Endometrial microvascular endothelial cells (primary cell): ENCODE measurements around the gene CD63. TPM values are rescaled to one million over a fixed set of nuclear protein-coding genes. Genes with fewer than 3 reads are reported as not detected.

Experiments
- in situ Hi-C: cut with HindIII; loops from 2 replicates; pipeline ENCODE4 v1.10.0; 2017; ENCODE audit warnings: low sequenced_read_pairs, low pct_unique_long_range_greater_than_20kb; ENCODE audit errors: inconsistent ontology term
- total RNA-seq: library from RNA; depleted of rRNA; stranded (reverse); fragments of >200 nt; gene quantifications from one replicate; pipeline ENCODE4 v1.2.3, GENCODE V29; 2015; ENCODE audit errors: inconsistent ontology term

The CD63 gene
- total RNA-seq, 1 donor from 2014 or later, result 847 TPM

DNA sequence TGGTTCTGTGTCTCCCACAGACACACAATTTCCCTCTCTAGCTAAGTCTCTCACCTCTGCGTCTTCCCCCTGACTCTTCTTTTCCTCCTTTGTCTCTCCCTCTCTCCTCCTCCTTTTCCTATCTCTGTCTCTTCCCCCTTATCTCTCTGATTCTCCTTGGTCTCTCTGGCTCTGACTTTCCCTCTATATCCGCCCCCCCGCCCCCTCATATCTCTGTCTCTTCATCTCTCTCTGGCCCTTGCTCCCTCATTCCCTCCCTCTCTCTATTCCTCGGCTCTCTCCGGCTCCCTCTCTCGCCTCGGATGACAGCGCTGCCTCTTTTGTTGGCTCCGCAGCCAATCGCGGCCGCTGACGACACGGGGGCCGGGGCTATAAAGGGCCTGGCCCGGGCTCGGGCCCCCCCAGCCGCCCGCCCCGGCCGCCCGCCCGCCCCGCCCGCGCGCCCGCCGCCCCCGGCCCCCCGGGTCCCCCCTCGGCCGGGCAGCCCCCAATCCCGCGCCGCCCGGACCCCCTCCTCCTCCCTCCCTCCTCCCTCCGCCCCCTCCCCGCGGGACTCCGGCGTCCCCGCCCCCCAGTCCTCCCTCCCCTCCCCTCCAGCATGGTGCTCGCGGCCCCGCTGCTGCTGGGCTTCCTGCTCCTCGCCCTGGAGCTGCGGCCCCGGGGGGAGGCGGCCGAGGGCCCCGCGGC is 14.1 kb upstream of the CD63 start, which contains the start of gene GDF11:
Gene GDF11 (plus strand): TSS at position 404 of the 687 bp plus-strand sequence. CDS start 195 bp downstream, at position 599.
- in situ Hi-C loops, result no loop called here

DNA sequence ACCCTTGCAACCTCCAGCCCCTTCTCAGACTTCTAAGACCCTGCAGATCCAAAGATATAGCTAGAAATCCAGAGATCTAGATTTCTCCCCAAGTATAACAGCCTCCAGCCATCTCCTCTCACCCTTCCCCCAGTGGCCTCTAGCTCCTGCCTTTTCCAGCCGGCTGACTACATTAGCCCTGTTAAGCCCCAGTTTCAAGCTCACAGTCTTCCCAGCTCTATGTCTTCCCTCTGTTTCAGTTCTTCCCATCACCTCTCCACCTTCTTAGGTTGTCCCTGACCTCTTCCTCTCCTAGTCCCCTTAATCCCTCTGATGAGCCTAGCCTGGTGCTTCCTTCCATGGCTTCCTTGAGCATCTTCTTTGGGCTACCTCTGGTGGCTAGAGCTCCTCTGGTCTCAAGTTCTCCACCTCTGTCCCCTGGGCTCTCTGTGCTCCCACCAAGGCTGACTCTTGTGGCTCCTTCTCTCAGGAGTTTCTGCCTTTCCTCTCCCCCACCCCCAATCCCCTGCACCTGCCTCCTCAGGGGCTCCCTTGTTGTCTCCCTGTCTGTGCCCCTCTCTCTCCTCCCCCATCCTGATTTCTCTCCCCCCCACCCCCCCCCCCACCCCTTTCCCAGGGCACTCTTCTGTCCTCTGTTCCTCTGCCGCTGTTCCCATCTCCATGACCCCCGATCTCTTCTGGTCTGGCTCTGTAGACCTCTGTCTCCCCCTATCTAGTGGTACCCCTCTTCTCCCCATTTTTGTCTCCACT is 13.3 kb upstream of the CD63 start:
- in situ Hi-C loops, result no loop called here

DNA sequence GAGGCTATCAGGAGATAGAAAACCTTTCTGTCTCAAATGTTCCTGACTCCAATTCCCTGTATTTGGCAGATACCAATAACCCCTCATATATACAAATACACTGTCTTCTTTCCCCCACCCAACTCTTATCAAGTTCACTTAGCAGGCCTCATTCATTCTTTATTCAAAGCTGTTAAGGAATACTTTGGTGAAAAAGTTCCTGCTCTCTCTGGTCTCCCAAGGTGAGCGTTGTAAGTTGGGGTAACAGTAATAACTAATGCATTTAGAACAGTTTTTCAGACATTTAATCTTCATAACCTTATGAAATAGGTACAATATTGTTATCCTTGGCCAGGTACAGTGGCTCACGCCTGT is 10.2 kb upstream of the CD63 start:
- in situ Hi-C loops, result no loop called here

DNA sequence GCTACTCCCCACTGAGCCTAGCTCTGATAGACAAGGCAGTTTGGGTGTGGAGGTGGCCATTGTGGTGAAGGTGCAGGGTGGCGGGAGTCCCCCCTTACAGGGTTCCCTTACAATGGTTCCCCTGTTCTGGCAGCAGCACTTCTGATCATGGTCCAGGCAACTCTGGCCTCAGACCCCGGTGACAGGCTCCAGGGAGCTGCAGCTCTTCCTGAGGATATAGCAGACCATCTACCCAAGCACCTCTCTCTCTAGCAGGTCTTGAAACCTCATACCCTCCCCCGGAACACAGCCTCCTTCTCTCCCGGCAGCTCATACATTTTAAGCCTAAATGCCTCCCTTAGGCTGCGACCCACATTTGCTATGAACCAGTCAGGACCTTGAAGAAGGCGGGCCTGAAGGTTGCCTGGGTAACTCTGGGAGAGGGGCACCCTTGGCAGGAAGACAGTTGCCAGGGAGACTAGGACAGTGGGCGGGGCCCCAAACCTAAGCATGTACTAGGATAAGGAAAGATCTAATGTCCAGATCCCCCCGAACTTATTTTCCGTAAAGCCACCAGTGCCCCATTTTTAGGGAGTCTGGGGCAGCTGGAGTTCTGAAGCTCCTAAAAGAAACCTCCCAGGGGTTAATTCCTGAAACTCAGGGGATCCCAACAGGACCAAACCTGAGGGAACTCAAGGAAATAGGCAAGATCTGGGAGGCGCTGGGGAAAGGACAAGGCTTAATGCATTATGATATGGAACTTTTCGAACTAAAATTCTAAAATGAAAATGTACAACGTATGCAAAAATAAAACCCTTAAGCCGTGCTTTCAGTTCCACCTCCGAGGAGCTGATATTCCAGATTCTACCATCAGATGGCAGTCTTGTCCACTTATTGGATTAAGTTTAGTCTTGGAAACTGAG is 9.6 kb upstream of the CD63 start:
- in situ Hi-C loops, result no loop called here

DNA sequence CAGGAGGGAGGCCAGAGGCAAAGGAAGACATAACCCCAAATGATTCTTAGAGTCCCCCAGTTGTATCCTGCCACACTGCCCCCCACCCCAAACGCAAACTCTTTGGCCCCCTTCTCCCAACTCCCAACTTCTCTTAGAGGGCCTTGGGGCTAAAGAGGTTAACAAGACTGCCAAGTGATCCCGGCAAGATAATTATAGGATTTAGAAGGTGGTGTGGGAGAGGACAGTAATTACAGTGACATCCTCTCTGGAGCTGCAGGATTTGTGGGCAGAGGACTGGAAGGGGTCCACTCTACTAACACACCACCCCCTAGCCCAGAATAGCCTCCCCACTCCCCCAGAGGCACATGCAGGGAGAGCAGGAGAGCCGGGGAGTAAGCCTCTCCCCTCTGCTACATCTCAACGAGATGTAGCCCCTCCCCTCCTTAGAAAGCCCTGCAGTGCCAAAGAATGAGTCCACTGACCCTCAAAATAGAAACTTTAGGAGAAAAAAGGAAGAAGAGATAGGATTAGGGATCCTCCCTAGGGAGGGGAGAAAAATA is 8.8 kb upstream of the CD63 start:
- in situ Hi-C loops, result no loop called here

DNA sequence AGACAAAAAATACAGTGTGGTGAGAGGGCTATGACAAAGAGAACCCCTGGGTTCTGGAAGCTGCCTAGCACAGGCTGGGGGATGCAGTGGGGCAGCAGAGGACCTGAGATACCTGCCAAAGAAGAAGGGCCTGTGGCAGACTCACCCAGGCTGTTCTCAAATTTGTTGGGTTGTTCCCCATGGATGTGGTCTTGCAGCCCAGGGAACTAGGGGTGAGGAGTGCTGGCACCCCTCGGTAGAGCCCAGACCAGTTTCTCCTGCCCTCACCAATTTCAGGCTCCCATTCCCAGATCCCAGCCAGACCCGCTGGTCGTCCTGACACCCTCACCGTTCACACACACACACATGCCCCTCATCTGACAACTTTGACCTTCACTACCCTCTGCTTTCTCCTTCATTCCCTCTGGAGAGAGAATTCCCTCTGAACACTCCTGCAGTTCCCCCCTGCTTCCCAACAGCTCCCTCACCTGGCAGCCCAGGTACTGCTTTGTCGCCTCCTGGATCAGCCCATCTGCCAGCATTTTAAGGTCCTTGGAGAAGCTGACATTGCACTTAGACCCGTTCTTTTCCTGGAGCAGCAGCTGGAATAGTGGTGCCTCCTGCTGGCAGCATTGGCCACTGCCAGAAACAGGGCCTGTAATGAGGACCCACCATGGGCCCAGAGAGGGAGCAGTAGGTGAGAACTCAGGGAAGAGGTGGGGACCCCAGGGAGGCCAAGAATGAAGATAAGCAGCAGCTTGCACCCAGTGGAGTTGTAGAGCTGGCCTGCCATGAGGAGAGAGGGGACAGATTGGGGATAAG is 8.2 kb upstream of the CD63 start:
- in situ Hi-C loops, result no loop called here

DNA sequence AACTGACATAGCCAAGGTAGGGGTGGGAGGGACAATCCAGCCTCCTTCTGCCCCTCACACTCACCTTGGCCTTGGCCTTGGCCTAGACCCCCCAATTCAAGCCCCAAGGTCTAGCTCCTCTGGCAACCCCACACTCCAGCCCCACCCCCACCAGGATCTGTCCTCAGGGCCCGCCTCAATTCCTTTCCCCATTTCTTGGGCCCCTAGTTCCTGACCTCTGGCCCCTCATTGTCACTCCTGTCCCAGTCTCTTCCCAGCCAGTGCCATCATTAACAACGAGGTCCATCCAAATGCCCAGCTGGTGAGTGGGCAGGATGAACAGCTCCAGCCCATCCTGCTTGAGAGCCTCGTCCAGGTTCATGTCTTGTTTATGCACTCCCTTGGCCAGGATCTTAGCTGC is 7.3 kb upstream of the CD63 start:
- in situ Hi-C loops, result no loop called here

DNA sequence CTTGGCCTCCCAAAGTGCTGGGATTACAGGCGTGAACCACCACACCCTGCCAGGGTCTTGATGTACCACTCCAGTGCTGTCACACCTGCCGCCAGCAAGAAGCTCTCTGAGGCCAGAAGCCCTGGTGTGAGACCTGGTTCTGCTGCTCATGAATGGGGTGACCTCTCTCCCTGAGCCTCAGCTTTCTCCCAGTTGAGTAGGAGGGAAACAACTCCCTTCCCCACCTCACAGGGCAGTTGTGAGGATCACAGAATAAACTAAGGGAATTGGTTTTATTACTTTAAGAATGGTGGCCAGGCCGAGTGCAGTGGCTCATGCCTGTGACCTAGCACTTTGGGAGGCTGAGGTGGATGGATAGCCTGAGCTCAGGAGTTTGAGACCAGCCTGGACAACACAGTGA is 5.8 kb upstream of the CD63 start:
- in situ Hi-C loops, result no loop called here

DNA sequence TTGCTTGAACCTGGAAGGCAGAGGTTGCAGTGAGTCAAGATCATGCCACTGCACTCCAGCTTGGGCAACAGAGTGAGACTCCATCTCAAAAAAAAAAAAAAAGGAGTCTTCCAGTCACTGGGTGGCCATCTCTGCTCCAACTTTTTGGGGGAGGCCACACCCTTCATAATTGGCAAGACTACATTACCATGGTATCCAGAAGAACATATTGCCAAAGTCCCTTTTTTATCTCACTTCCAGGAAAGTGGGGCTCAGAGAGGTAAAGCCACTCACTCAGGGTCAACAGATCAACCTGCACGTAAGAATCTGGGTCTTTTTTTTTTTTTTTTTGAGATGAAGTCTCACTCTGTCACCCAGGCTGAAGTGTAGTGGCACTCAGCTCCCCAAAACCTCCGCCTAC is 5.0 kb upstream of the CD63 start:
- in situ Hi-C loops, result no loop called here

DNA sequence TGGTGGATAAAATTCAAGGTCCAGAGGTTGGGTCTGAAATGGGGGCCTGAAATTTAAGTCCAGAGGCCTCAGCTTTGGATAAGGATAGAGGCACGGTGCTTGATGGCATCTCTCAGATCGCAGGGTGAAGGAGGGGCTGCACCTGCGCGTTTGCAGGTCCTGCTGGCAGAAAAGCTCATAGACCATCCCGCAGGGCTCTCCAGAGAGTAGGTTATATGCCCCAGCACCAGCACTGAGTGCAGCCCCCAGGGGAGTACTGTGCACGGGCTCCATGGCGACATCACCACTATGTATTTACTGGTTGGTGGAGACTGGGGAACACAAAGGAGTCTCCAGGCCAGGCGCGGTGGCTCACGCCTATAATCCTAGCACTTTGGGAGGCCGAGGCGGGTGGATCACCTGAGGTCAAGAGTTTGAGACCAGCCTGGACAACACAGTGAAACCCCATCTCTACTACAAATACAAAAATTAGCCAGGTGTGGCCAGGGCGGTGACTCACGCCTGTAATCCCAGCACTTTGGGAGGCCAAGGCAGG is 4.3 kb upstream of the CD63 start:
- in situ Hi-C loops, result no loop called here

DNA sequence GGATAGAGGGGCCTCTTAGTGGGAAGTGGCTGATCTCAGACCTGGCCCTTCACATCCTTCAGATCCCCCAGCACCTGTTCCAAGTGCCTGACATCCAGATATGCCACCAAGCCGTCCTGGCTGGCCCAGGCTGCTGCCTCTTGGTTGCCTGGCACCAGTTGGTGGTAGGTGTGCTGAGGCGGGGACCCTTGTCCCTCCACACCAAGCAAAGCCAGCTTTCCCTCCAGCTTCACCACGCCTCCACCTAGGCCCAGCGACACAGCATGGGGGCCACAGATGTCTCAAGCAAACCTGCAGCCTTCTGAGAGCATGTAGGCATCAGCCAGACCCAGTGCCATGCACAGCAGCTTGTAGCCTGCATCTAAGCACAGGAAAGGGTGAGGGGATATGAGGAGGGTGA is 3.5 kb upstream of the CD63 start:
- in situ Hi-C loops, result no loop called here

DNA sequence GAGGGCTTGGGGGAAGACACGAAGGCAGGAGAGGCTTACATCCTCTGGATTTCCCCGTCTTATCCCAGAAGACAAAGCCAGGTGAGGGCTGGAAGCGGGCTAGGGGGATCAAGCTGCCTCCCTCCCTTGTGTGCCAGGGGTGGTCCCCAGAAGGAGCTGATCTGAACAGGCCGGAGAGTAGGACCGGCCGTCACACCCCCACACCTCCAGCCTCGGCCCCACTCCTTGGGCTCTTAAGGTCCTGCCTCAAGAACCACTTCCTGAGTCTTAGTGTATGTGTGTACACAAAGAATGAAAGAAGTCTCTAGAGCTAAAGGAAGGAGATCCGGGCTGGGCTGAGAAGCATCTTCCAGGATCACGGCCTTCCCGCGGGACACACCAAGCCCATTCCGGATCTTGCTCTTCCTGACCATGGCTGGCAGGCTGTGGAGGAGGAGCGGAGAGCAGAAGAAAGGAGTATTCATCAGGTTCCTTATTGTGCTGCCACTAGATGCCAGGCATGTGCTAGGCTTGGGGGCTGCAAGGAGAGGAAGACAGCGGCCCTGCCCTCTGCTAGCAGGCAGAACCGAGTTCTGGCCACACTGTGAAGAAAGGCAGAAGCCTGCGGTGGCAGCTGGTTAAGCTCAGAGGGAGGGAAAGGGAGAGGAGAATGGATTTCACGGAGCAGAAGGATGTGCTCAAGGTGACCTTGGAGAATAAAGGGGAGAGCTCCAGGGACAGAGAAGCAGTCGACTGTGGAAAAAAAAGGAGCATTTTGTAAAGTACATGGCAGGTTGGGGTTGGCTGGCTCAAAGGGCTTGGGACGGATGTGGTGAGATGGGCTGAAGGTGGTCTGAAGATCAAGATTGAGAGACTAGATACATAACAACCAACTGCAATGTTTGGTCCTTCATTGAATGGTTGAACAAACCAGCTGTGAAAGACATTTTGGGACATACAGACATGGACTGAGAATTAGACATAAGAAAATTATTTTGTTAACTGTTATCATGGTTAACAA is 1.3 kb upstream of the CD63 start:
- in situ Hi-C loops, result no loop called here

DNA sequence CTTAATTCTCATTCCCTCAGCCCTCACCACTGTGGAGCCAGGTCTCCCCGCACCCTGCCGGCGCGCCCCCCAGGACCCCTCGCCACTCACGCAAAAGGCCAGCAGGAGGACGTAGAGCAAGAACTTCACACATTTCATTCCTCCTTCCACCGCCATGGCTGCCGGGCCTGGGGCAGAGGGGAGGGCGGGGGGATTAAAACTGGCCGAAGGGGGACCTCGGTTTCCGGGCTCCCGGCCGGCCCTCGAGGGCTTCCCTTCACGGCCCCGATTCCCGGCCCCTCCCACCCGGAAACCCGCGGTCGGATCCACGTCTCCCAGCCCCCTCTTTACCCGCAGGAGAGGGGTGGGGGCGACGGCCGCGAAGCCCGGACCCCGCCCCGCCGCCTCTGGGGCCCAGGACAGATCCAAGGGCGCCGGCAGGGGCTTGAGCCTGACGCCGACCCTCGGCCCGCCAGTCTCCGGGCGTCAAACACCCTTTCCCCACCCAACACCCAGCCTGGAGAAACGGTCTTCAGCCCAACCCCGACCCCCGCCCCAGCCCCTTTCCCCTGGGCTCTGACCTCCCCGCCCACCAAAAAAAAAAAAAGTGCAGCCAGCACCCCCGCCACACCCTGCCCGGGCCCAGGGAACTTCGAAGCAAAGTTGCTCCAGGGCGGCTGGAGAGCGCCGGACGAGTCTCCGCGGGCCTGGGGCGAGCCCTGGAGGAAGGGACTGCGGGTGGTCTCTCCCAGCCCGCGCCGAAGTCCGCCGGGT is 447 bp downstream of the CD63 start:
- in situ Hi-C loops, result no loop called here

DNA sequence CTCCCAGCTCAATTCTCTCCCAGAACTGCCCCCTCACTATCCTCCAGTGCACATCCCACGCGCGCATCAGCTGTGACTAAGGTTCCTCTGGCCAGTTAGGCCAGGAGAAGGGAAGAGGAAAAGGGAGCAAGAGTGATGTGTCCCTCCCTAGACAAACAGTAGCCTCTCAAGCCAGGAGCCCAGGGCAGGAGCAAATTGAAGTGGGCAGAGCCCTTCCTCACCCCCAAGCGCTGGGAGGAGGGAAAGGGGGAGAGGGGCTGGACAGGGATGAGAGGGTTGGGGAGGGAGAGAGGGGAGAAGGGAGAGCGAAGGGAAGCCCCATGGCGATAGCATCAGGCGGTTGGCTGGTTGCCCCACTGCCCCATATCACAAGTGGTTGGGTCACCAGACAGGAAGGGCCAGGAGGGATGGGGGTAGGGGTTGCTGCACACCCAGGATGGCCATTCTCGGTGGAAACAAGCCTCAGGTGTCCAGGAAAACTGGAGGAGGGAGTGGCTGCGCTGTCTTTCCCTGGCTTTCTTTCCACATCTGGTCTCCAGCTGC is 1.1 kb downstream of the CD63 start:
- in situ Hi-C loops, result no loop called here

DNA sequence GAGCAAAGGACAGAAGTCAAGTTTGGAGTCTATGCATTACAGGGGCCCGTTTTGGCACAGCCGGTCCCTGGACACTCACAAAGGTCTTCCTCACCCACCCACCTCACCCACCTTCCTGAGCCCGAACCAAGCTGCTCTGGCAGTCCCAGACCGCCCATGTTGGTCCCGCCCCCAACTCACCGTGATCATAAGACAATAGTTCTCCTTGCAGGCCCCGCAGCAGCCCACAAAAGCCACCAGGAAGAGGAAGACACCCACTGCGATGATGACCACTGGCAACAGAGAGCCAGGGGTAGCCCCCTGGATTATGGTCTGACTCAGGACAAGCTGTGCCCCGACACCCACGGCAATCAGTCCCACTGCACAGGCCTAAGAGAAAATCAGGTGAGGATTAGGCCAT is 1.8 kb downstream of the CD63 start:
- in situ Hi-C loops, result no loop called here

DNA sequence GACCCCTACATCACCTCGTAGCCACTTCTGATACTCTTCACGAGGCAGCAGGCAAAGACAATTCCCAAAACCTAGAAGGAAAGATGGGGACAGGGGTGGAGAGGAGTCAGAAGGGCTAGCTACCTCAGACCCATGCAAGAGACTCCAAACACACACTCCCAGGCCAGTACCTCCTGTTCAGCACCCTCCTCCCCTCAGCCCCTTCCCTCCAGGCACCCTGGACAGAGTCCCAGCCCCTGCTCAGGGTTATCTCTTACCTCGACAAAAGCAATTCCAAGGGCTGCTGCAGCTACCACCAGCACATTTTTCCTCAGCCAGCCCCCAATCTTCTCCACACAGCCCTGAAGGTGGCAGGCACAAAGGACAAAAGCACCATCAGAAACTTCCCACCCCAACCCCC is 3.3 kb downstream of the CD63 start:
- in situ Hi-C loops, result no loop called here
